HEK293 (cell line): ENCODE measurements around the gene VAT1.

ENCODE experiments used
- HOXA7 ChIP-seq: sonication (generic); formaldehyde crosslinking; IDR thresholded peaks from 2 replicates; pipeline ENCODE4 v1.8.1; 2022; ENCODE audit warnings: missing genetic modification reagents, borderline replicate concordance
- KLF16 ChIP-seq: fragments of 450-650 bp; formaldehyde crosslinking; IDR thresholded peaks from 2 replicates; pipeline ENCODE4 v1.5.1; 2017; ENCODE audit warnings: missing biosample characterization, missing genetic modification characterization
- OVOL3 ChIP-seq: fragments of 450-650 bp; formaldehyde crosslinking; IDR thresholded peaks from 2 replicates; pipeline ENCODE4 v1.5.1; 2016; ENCODE audit warnings: missing biosample characterization, missing genetic modification characterization
- PRDM2 ChIP-seq: fragments of 450-650 bp; formaldehyde crosslinking; IDR thresholded peaks from 2 replicates; pipeline ENCODE4 v1.5.1; 2016; ENCODE audit warnings: missing biosample characterization, missing genetic modification characterization, borderline replicate concordance
- SETDB1 ChIP-seq: IDR thresholded peaks from one replicate; pipeline ENCODE4 v1.6.1; 2017; ENCODE audit warnings: mild to moderate bottlenecking, low read length, moderate library complexity, mixed read lengths; ENCODE audit not compliant: insufficient read length
- SP3 ChIP-seq: fragments of 450-650 bp; formaldehyde crosslinking; IDR thresholded peaks from 2 replicates; pipeline ENCODE4 v1.5.1; 2016; ENCODE audit warnings: missing biosample characterization, missing genetic modification characterization
- ZBTB10 ChIP-seq: fragments of 450-650 bp; formaldehyde crosslinking; IDR thresholded peaks from 2 replicates; pipeline ENCODE4 v1.5.1; 2016; ENCODE audit warnings: missing biosample characterization, missing genetic modification characterization
- ZBTB49 ChIP-seq: fragments of 450-650 bp; formaldehyde crosslinking; IDR thresholded peaks from 2 replicates; pipeline ENCODE4 v1.5.1; 2016; ENCODE audit warnings: missing biosample characterization, missing genetic modification characterization, low read depth
- ZBTB7A ChIP-seq: fragments of 450-650 bp; formaldehyde crosslinking; IDR thresholded peaks from 2 replicates; pipeline ENCODE4 v1.5.1; 2016; ENCODE audit warnings: low read depth, missing biosample characterization, missing genetic modification characterization
- ZNF211 ChIP-seq: fragments of 450-650 bp; formaldehyde crosslinking; IDR thresholded peaks from 2 replicates; pipeline ENCODE4 v1.5.1; 2016; ENCODE audit warnings: low read depth, missing biosample characterization, missing genetic modification characterization
- ZNF214 ChIP-seq: fragments of 450-650 bp; formaldehyde crosslinking; IDR thresholded peaks from 2 replicates; pipeline ENCODE4 v1.5.1; 2017; ENCODE audit warnings: missing biosample characterization, mild to moderate bottlenecking, missing genetic modification characterization, borderline replicate concordance
- ZNF274 ChIP-seq, 2 experiments: fragments of 200-500 bp in 1 of 2; fragments of 450-650 bp in 1 of 2; sonication (Bioruptor generic) in 1 of 2; formaldehyde crosslinking in 1 of 2; IDR thresholded peaks; 2 replicates each; pipeline versions ENCODE4 v1.5.1 to v1.6.1; 2014 to 2016; ENCODE audit warnings: borderline replicate concordance in 1 of 2, inconsistent platforms in 1 of 2, low read length in 1 of 2, missing biosample characterization in 1 of 2, missing genetic modification characterization in 1 of 2
- ZNF473 ChIP-seq: fragments of 450-650 bp; formaldehyde crosslinking; IDR thresholded peaks from 2 replicates; pipeline ENCODE4 v1.5.1; 2017; ENCODE audit warnings: missing biosample characterization, missing genetic modification characterization
- ZNF561 ChIP-seq: fragments of 450-650 bp; IDR thresholded peaks from 2 replicates; pipeline ENCODE4 v1.5.1; 2018; ENCODE audit warnings: missing biosample characterization, missing genetic modification characterization, borderline replicate concordance
- ZNF571 ChIP-seq: fragments of 450-650 bp; formaldehyde crosslinking; IDR thresholded peaks from 2 replicates; pipeline ENCODE4 v1.5.0; 2017; ENCODE audit warnings: missing biosample characterization, missing genetic modification characterization
- ZNF768 ChIP-seq: fragments of 450-650 bp; formaldehyde crosslinking; IDR thresholded peaks from 2 replicates; pipeline ENCODE4 v1.5.1; 2018; ENCODE audit warnings: missing biosample characterization, mild to moderate bottlenecking, missing genetic modification characterization
- TF ChIP-seq, protein P1 (sequence below): fragments of 450-650 bp; formaldehyde crosslinking; IDR thresholded peaks from 2 replicates; pipeline ENCODE4 v1.5.1; 2016; ENCODE audit warnings: missing biosample characterization, missing genetic modification characterization
- TF ChIP-seq, protein P2 (sequence below): fragments of 450-650 bp; formaldehyde crosslinking; IDR thresholded peaks from 2 replicates; pipeline ENCODE4 v1.5.1; 2016; ENCODE audit warnings: missing biosample characterization, missing genetic modification characterization

VAT1 gene

GRCh38 chr17:43021741-43022512 lies at the start of gene VAT1 (continued):
- TF ChIP-seq, protein P1, sequence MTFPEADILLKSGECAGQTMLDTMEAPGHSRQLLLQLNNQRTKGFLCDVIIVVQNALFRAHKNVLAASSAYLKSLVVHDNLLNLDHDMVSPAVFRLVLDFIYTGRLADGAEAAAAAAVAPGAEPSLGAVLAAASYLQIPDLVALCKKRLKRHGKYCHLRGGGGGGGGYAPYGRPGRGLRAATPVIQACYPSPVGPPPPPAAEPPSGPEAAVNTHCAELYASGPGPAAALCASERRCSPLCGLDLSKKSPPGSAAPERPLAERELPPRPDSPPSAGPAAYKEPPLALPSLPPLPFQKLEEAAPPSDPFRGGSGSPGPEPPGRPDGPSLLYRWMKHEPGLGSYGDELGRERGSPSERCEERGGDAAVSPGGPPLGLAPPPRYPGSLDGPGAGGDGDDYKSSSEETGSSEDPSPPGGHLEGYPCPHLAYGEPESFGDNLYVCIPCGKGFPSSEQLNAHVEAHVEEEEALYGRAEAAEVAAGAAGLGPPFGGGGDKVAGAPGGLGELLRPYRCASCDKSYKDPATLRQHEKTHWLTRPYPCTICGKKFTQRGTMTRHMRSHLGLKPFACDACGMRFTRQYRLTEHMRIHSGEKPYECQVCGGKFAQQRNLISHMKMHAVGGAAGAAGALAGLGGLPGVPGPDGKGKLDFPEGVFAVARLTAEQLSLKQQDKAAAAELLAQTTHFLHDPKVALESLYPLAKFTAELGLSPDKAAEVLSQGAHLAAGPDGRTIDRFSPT (tag by site-specific recombination): peak; percentile 97
- TF ChIP-seq ZBTB10 (tag by site-specific recombination) (no peak), ZNF768 (no peak), ZNF214 (no peak), OVOL3 (no peak), PRDM2 (tag by site-specific recombination) (no peak), KLF16 (tag by site-specific recombination) (peak; percentile 41), ZNF561 (tag by site-specific recombination) (peak; percentile 59; the same call in 1 of the 2 replicates), ZNF274 (IDR thresholded peaks at IDR 0.05; ENCODE audit: low read length) (no peak), ZNF274 (tag by site-specific recombination; IDR thresholded peaks at IDR 0.05; ENCODE audit: borderline replicate concordance) (no peak), ZNF473 (no peak), ZBTB7A (tag by site-specific recombination) (no peak; the same call in 1 of the 2 replicates), SETDB1 (no peak), SP3 (tag by site-specific recombination) (peak; percentile 69), ZNF211 (tag by site-specific recombination) (no peak), ZNF571 (tag by site-specific recombination) (no peak), HOXA7 (CRISPR knock-in tag) (no peak), ZBTB49 (no peak)
- TF ChIP-seq, protein P2, sequence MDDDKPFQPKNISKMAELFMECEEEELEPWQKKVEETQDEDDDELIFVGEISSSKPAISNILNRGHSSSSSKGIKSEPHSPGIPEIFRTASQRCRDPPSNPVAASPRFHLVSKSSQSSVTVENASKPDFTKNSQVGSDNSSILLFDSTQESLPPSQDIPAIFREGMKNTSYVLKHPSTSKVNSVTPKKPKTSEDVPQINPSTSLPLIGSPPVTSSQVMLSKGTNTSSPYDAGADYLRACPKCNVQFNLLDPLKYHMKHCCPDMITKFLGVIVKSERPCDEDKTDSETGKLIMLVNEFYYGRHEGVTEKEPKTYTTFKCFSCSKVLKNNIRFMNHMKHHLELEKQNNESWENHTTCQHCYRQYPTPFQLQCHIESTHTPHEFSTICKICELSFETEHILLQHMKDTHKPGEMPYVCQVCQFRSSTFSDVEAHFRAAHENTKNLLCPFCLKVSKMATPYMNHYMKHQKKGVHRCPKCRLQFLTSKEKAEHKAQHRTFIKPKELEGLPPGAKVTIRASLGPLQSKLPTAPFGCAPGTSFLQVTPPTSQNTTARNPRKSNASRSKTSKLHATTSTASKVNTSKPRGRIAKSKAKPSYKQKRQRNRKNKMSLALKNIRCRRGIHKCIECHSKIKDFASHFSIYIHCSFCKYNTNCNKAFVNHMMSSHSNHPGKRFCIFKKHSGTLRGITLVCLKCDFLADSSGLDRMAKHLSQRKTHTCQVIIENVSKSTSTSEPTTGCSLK: no peak
- TF ChIP-seq, all 188 proteins: peak for 53
